ENCODE results near the gene SNN.

The SNN gene

GRCh38 chr16:11634312-11634711 is 33.9 kb upstream of the SNN start:
- ChIA-PET POLR2A (no interaction called here), CTCF (interaction anchor here (1.1 kb wide), 1 partner anchor 227 kb away, joined by 5 read pairs; no protein-coding TSS in a partner anchor)
- no peak for DNase-seq (ENCODE audit: extremely low spot score)
- TF ChIP-seq CTCF (IDR thresholded peaks at IDR 0.05; ENCODE audit: control extremely low read depth, extremely low read depth, low read depth, missing control alignments): no peak

GRCh38 chr16:11635113-11635652 is 33.1 kb upstream of the SNN start:
- DNase-seq (ENCODE audit: extremely low spot score): no peak
- no peak for TF ChIP-seq CTCF (IDR thresholded peaks at IDR 0.05; ENCODE audit: control extremely low read depth, extremely low read depth, low read depth, missing control alignments)
- ChIA-PET POLR2A (no interaction called here), CTCF (interaction anchor here (1.1 to 1.5 kb wide), 2 partner anchors 48 to 228 kb away, joined by 4 to 5 read pairs; partner anchors contain the start of gene LITAF)

- POLR2A ChIA-PET: no interaction called here
- CTCF ChIA-PET: interaction anchor here (1.1 to 2.6 kb wide), 4 partner anchors 49 to 229 kb away, joined by 4 to 9 read pairs (median 4); partner anchors contain the start of gene LITAF
Measured at GRCh38 chr16:11635679-11636171, 32.5 kb upstream of the SNN start.

GRCh38 chr16:11636172-11636721 is 32.0 kb upstream of the SNN start:
- no peak for DNase-seq (ENCODE audit: extremely low spot score)
- TF ChIP-seq CTCF (IDR thresholded peaks at IDR 0.05; ENCODE audit: control extremely low read depth, extremely low read depth, low read depth, missing control alignments): no peak
- CTCF ChIA-PET: interaction anchor here (0.8 to 2.6 kb wide), 4 partner anchors 49 to 230 kb away, joined by 3 to 9 read pairs (median 4); partner anchors contain the start of gene LITAF
- POLR2A ChIA-PET: no interaction called here

More at GRCh38 chr16:11635679-11636171, 32.5 kb upstream of the SNN start:
- TF ChIP-seq CTCF (IDR thresholded peaks at IDR 0.05; ENCODE audit: control extremely low read depth, extremely low read depth, low read depth, missing control alignments): no peak
- DNase-seq (ENCODE audit: extremely low spot score): no peak

- no peak for TF ChIP-seq CTCF (IDR thresholded peaks at IDR 0.05; ENCODE audit: control extremely low read depth, extremely low read depth, low read depth, missing control alignments)
- ChIA-PET CTCF (interaction anchor here (0.8 to 2.6 kb wide), 4 partner anchors 106 to 231 kb away, joined by 3 to 9 read pairs (median 4); no protein-coding TSS in a partner anchor), POLR2A (interaction anchor here (0.6 kb wide), 1 partner anchor 20 kb away, joined by 4 read pairs; no protein-coding TSS in a partner anchor)
- no peak for DNase-seq (ENCODE audit: extremely low spot score)
Measured at GRCh38 chr16:11637320-11637719, 30.9 kb upstream of the SNN start.

- DNase-seq (ENCODE audit: extremely low spot score): no peak
- TF ChIP-seq CTCF (IDR thresholded peaks at IDR 0.05; ENCODE audit: control extremely low read depth, extremely low read depth, low read depth, missing control alignments): no peak
- CTCF ChIA-PET: interaction anchor here (1.3 to 2.6 kb wide), 2 partner anchors 106 to 231 kb away, joined by 4 to 9 read pairs; no protein-coding TSS in a partner anchor
- POLR2A ChIA-PET: no interaction called here
Measured at GRCh38 chr16:11638140-11638539, 30.1 kb upstream of the SNN start.
